ENCODE results near the gene CAMTA1.

The CAMTA1 gene

GRCh38 chr1:7006996-7007871, 222.0 kb downstream of the CAMTA1 start:
- DNase-seq (ENCODE audit: low read depth) = no peak

- no peak for DNase-seq (ENCODE audit: low read depth)
Observed at GRCh38 chr1:7007902-7008301, 222.6 kb downstream of the CAMTA1 start.

GRCh38 chr1:7008331-7008730, 223.1 kb downstream of the CAMTA1 start:
- no peak for DNase-seq (ENCODE audit: low read depth)

DNA sequence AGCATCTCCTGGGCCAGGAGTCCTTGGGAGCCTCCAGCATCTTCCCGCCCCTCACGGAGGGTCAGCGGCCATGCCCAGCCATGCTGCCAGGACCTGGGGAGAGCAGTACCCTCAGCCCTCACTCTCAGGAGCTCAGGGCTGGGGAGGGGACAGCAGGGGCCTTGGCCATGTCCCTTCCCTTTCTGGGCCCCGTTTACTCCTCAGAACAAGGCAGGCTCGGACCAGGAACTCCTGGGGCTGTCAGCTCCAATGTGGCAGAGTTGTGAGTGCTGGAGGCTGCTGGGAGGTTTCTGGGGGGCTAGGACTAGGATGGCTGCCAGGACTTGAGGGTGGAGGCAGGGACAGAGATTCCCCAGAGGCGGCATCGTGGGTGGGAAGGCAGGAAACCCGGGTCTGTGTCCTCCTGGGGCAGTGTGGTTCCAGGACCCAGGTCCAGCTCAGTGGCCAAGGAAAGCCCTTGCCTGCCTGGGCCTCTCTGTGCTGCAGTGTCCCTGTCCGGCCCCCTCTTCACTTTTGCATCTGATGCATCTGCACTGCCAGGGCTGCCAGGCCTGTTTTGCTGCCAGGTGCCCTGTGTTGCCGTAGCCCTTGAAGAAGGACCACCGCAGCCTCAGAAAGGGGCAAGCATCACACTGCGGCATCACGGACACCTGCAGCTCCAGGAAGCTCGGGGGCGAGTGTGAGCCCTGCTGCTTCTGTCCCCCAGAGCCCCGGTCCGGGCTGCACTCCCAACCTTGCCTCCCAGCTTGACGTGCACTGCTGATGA, 223.9 kb downstream of the CAMTA1 start:
- no peak for DNase-seq (ENCODE audit: low read depth)

DNA sequence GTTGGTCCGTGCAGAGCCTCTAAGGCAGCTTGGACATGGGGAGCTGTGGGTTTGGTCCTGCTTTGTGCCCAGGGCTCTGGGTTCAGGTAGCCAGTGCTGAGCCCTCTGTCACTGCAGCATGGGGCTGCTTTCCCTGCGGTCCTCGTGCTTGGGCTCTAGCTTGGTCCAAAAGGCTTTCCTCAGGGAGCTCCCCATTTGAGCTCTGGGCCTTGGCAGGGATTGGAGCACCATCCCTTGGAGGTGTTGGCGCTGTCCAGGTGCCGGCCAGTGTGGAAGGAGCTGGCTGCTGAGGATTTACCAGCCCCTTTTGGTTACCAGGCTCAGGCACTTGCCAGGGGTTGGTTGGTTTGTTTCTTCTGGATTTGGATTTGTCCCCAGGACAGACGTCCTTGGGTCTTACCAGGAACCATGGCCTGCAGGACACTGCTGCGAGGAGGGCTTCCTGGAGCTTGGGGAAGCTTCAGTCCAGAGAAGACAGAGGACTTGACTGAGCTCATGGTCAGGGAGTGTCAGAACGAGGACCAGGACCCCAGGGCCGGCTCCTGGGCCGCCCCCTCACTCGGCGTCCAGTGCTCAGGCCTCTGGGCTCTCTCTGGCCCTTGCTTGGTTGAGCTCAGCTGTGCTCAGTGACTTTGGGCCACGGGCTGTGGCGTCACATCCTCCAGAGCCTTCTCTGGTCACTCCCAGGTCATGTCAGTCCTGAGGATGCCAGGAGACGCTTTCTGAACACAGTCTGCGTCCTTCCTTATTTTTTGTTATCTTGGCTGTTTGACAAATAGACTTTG, 224.7 kb downstream of the CAMTA1 start:
- no peak for DNase-seq (ENCODE audit: low read depth)

DNA sequence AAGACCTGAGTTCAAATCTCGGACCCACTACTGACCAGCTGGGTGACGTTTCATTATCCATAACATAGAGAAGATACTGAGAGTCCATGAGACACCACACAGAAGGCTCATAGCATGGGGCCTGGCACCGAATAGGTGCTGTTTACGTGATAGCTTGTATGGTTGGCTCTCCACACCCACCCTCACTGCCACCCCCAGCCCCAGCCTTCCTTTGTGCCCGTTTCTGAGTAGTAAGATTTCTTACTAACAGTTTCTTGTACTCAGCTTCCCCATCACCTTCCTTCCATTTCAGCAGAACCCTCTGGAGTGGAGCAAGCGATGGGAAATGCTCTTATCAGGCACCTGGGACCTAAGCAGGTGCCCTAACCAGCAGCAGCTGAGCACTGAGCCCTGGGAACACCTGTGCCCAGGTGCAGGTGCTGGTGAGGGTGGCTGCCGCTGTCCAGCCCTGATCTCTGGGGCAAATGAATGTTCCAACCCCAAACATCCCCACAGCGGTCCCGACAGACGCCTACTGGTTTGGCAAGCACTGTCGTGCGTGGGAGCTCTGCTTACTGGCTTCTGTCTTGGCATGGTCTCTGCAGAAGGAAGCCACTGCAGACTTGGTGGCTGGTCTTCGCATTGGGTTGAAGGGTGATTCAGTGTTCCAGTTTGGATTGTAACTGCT, 225.4 kb downstream of the CAMTA1 start:
- DNase-seq (ENCODE audit: low read depth) = no peak

- DNase-seq (ENCODE audit: low read depth) = no peak
Observed at GRCh38 chr1:7011826-7012225, 226.6 kb downstream of the CAMTA1 start.

DNA sequence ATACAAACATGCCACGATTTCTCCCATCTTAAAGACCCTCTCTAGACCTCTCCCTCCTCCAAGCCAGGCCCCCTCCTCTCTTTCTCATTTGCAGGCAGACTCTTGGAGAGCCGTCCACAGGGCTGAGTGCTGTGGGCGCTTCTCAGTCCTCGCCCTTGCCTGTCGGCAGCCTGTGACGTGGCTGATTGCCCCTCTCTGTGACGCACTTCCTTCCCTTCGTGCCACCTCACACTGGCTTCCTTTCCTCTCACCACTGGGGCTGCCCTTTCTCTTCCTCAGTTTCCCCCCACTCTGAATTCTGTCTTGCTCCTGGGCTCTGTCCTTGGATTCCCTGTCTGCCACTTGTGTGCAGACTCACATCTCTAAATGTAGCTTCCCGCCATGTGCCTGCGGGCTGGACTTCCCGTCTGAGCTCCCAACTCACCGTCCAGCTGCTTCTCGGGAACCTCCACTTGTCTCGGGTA, 227.2 kb downstream of the CAMTA1 start:
- DNase-seq (ENCODE audit: low read depth) = no peak

DNA sequence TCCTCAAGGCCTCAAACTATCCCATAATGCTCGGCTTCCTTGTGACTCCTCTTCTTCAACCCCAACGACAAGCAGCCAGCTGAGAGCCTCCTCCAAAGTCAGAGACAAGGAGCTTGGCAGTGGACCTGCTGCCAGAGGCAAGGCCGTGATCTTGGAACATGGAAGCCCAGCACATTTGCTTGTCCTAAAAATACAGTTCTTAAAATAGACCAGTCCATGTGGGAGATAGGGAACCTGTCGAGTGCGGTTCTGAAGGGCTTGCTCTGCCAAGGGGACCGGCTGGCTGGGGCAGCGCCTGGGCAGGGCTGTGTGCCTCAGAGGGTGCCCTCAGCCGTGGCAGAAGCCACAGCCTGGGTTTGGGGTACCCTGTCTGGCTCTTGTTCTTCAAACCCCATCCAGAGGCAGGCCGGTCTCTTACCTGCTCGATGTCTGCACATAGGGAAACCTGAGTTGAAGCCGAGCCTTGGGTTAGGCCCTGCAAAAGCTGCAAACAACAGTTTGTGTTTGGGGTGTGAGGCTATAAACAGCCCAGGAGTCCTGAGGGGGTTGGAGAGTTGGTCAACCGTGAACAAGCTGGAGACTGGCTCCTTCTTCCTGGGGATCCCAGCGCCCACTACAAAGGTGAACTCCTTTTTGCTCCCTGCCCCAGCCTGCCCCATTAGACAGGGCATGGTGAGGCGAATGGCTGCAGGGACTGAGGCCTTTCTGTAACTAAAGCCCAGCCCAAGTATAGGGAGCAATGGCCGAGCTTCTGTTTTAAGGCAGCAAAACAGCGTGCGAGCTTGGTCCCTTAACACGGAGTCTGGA, 228.8 kb downstream of the CAMTA1 start:
- no peak for DNase-seq (ENCODE audit: low read depth)

DNA sequence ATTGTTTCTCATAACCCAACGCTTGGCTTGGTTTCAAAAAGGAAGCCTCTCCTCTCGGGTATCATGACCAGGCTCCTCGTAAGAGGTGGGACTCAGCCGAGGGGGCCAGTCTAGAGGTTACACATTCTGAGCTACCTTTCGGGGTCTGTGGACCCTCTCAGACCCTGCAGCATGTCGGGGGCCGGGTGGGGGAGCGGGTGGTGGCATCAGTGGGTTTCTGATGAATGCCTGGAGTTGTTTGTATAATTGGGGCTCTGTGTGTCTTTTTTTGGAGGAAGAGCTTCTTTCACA, 229.3 kb downstream of the CAMTA1 start:
- DNase-seq (ENCODE audit: low read depth) = no peak

DNA sequence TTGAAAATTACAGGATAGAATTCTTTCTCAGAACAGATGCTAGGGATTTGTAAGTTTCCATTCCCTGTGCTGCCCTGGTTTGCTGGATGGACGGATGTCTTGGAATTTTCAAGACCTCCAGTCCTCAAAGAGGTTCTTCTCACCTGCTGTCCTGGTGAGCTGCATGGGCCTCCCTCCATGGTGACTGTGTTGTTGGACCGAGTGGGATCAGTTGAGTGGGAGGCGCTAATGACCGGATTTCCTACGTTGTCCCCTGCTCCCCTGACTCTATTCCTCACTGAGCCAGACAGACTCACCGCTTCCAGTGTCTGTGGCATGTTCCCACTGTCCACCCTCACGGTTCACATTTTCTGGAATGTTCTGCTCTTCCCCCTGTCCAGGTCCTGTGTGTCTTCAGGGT, 229.8 kb downstream of the CAMTA1 start:
- DNase-seq (ENCODE audit: low read depth) = no peak

DNA sequence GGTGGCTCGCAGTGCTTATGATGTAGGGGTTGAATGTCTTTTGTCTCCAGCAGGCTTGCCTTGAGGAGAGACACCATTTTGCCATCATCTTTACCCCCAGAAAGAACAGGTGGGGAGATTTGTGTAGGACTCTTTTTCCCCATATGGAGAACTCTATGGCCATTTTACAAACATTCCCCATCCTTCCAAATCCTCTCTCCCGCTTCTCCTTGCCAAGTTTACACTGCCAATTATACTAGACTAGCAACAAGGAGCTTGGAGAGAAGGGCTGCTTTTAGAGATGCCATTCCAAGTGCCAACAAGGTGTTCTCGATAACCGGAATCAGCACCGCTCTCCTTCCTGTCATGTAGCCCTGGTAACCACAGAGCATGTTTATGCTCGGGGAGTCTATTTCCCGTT, 233.1 kb downstream of the CAMTA1 start:
- DNase-seq (ENCODE audit: low read depth) = no peak

GRCh38 chr1:7018826-7019225, 233.6 kb downstream of the CAMTA1 start:
- DNase-seq (ENCODE audit: low read depth) = no peak

- DNase-seq (ENCODE audit: low read depth) = no peak
Observed at GRCh38 chr1:7019510-7019909, 234.3 kb downstream of the CAMTA1 start.

GRCh38 chr1:7022058-7022457, 236.8 kb downstream of the CAMTA1 start:
- no peak for DNase-seq (ENCODE audit: low read depth)

DNA sequence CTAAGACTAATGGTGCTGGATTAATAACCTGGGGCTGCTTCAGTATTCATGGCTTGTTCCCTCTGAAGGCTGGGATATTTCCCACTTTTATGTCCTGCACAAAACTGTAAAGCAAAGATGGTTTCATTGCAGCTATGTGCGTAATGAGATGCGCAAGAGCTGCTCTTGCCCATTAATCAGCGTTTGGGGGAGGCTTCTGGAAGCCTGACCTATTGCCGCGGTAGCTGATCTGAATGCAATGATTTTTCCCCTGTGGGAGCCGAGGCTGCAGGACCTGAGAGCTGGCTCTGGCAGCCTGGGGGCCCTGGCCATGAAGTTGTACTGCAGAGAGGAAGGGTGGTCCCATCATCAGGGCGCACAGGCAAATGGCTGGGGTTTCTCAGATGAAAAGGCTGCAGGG, 239.8 kb downstream of the CAMTA1 start:
- no peak for DNase-seq (ENCODE audit: low read depth)

GRCh38 chr1:7026169-7026568, 240.9 kb downstream of the CAMTA1 start:
- peak; percentile 65 for DNase-seq (ENCODE audit: low read depth)

DNA sequence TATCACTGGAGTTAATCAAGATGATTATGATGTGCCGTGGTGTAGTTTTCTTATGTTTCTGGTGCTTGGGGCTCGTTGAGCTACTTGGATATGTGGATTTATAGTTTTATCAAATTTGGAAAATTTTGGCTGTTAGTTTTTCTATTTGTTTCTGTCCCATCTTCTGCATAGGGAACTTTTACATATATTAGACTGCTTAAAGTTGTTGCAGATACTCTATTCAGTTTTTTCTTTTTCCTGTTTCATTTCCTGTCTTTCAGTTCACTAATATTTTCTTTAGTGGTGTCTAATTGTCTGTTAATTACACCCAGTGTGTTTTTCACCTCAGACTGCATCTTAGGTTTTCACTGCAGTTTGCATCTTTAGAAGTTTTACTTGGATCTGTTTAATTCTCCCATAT, 247.7 kb downstream of the CAMTA1 start:
- DNase-seq (ENCODE audit: low read depth) = no peak

- no peak for DNase-seq (ENCODE audit: low read depth)
Observed at GRCh38 chr1:7036386-7036785, 251.1 kb downstream of the CAMTA1 start.

DNA sequence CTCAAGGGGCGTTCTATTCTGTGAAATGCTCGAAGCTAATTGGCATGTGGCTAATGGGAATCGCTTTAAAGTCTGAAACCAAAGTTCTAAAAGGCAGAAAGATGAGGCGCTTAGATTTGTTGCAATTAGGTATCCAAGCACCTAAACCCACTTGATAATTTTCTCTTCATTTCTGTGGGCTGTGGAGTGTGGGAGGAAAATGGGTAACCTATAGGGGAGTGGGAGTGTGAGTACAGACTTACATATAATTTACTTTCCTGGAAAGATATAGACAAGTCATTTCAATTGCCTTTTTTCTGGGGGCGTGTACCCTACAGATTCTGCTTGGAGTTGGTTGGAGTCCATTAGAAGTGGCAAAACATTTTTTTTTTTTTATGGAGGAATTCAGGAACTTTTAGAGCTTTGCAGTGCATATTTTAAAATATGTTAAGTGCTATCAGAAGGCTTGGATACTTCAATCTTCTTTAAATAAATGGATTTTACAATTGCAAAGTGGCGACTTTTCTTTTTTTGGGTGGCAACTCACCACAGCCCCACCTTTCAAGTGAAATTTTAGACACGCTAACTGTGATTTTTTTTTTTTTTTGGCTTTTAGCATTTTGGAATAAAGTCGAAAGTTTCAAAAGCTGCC, 254.5 kb downstream of the CAMTA1 start:
- no peak for DNase-seq (ENCODE audit: low read depth)

All from ELR (cell line).